Measurements from ENCODE around the gene CFAP161.

Gene CFAP161

DNA sequence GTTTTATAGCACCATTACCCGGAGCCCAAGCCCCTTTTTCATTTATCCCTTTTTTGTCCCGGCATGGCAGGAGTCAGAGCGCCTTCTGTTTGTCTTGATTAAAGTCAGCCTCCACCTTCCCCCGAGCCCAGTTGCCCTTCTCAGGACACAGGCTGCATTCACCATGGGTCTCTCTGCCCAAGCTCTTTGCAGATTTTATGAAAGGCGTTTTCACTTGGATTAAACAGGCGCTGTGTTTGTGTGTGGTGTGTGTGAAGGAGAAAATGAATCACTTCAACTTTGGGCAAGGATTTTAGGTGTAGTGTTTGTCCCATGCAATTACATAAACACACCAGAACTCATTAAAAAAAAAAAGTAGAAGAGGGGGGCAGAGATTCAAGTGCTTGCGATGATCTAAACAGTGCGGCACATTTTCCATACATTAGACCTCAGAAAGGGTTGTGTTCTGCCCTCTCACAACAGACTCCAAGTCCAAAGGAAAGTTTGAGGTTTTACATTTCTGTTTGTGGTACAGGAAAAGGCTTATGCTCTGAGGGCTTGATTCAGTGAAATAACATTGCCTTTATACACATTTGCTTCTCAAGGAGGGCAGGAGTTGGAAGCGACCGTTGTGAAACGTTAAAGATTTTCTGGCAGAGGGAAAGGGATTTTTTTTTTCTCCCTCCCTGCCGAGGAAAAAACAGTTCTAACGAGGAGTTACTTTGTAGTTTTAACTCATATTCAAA, 48.1 kb downstream of the CFAP161 start:
- TF ChIP-seq CTCF (IDR thresholded peaks at IDR 0.05): no peak

- TF ChIP-seq CTCF (IDR thresholded peaks at IDR 0.05): no peak
Observed at GRCh38 chr15:81182756-81183438, 48.8 kb downstream of the CFAP161 start.

GRCh38 chr15:81183439-81183775, 49.3 kb downstream of the CFAP161 start:
- no peak for TF ChIP-seq CTCF (IDR thresholded peaks at IDR 0.05)

- TF ChIP-seq CTCF (IDR thresholded peaks at IDR 0.05): no peak
Observed at GRCh38 chr15:81184188-81184587, 50.1 kb downstream of the CFAP161 start.

GRCh38 chr15:81185631-81186295, 51.7 kb downstream of the CFAP161 start:
- TF ChIP-seq CTCF (IDR thresholded peaks at IDR 0.05): no peak

DNA sequence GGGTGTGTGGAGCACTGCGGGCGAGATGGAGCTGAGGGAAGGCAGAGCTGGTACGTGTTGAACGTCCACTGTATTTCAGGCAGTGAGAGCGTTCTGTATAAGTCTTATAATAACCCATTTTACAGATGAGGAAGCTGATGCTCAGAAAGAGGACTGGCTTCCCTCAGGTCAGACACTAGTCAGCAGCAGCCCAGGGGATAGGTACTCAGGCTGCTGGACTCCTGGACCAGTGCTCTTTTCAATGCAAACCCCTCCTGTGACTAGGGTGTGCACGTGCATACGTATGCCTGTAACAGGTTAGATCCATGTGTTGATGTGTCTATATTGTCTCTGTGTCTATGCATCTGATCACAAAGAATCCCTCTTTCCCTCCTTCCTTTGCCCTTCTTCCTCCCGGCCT, 54.3 kb downstream of the CFAP161 start:
- no peak for TF ChIP-seq CTCF (IDR thresholded peaks at IDR 0.05)

DNA sequence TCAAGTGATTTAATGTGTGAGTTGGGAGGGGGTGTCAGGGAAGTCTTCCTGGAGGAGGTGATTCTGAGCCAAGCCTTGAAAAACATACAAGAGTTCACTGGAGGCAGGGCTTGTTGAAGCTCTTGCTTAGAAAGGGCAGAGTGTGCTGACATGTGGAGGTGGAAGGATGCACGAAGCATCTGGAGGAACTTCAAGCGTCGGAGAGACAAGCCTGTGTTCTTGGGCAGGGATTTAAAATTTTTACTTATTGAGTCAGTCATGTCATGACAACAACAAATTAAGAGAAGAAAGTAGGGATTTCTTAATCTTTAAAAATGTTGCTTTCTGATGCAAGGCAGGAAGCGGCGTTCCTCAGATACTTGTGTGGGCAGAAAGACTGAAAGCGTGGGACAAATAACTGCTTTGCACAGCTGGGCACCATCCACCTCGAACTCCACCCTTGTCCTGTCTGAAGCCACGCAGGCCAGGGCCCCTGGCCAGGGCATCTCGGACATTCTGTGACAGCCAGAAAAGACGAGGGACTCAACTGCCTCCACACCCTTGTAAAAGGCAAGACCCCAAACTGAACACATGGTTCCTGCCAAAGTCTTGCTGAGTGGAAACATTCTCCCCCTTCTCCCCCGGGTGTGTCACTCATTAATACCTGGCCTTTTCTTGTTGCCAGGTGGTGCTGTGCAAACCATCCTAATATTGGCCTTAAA, 55.7 kb downstream of the CFAP161 start:
- no peak for TF ChIP-seq CTCF (IDR thresholded peaks at IDR 0.05)

Data from LNCAP (cell line).